Measurements from ENCODE around the gene OR4D2.

OR4D2 gene

DNA sequence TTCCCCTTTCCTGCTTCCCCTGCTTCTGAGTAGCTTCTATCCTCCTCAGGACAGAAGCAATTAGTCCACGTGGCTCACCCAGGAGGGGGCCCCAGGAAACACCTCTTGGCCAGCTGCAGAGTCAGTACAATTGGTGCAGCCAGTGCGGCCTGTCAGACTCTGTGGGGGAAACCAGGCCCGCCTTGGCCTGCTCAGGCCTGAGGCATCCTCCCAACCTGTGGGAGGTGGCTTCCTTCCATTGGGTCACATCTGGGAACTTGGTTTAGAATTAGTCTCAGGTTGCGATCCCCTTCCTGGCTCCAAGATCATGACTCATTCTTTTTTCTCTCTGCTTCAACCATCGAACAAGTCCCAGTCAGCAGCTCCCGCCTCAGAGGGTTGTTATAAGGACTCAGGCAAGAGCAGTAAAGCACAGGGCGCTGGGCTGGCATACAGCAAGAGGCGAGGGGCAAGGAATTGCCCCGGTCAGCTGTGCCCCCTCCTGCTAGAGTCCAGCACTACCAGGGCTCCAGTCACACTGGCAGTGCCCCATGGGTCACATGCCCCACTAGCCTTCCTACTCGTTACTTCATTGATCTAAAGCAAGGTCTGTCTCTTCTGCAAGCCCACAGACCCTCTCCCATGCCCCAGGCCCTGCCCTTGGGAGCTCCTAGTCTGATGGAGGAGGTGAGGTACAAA is 17.7 kb downstream of the OR4D2 start:
- CTCF ChIA-PET = interaction anchor here (0.7 to 1.2 kb wide), 2 partner anchors 12 to 28 kb away, joined by 3 read pairs; no protein-coding TSS in a partner anchor
- DNase-seq (ENCODE audit: low spot score) = peak; percentile 91

DNA sequence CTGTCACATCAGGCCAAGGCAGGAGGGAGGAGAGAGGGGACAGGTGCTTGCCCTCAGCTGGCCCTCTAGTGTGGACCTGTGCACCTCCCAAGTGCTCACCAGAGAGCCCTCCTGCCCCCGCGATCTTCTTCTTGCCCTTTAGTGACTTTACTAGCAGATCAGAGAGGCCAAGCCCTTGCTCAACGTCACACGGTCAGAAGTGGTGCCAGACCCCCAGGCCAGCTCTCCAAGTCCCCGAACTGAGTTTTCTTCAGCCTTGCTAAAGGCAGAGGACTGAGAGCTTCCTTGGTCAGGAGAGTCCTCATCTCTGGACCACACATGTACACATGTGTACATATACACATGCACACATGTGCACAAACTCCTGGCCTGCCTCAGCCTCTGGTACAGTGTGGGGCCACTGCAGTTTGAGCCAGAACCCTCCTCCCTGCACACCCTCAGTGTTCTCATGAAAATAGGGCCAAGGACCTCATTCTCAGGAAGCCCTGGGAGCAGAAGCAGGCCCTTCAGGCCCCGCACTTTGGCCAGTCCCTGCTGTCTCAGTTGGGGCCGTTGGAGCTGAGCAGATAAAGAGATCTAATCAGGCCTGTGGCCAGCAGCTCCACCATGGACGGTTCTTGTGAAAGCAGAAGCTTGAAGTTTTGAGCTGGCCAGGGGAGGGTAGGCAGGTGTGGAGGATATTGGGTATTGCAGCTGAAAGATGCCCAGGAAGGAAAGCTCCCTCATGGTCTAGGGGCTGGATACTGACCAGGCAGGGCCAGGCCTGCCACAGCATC is 18.4 kb downstream of the OR4D2 start:
- DNase-seq (ENCODE audit: low spot score) = no peak
- TF ChIP-seq, protein P1, sequence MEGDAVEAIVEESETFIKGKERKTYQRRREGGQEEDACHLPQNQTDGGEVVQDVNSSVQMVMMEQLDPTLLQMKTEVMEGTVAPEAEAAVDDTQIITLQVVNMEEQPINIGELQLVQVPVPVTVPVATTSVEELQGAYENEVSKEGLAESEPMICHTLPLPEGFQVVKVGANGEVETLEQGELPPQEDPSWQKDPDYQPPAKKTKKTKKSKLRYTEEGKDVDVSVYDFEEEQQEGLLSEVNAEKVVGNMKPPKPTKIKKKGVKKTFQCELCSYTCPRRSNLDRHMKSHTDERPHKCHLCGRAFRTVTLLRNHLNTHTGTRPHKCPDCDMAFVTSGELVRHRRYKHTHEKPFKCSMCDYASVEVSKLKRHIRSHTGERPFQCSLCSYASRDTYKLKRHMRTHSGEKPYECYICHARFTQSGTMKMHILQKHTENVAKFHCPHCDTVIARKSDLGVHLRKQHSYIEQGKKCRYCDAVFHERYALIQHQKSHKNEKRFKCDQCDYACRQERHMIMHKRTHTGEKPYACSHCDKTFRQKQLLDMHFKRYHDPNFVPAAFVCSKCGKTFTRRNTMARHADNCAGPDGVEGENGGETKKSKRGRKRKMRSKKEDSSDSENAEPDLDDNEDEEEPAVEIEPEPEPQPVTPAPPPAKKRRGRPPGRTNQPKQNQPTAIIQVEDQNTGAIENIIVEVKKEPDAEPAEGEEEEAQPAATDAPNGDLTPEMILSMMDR (conservative IDR thresholded peaks at IDR 0.05; ENCODE audit: low read depth) = no peak
- ChIA-PET POLR2A (ENCODE audit: low non-redundant PET) (no interaction called here), CTCF (no interaction called here)
- H3K27ac ChIP-seq = peak overlapping the region; percentile 74

More for the DNA sequence above, 17.7 kb downstream of the OR4D2 start:
- H3K27ac ChIP-seq = peak overlapping the region; percentile 74
- POLR2A ChIA-PET (ENCODE audit: low non-redundant PET) = no interaction called here
- TF ChIP-seq, protein P1 (conservative IDR thresholded peaks at IDR 0.05; ENCODE audit: low read depth) = no peak

- no peak overlapping the region for H3K27ac ChIP-seq
- TF ChIP-seq, protein P1 (conservative IDR thresholded peaks at IDR 0.05; ENCODE audit: low read depth) = no peak
- CTCF ChIA-PET = no interaction called here
- POLR2A ChIA-PET (ENCODE audit: low non-redundant PET) = no interaction called here
- DNase-seq (ENCODE audit: low spot score) = no peak
These were observed 19.8 kb downstream of the OR4D2 start for GRCh38 chr17:58186591-58186990.

GRCh38 chr17:58187063-58187462 is 20.3 kb downstream of the OR4D2 start:
- no peak for DNase-seq (ENCODE audit: low spot score)
- TF ChIP-seq, protein P1 (conservative IDR thresholded peaks at IDR 0.05; ENCODE audit: low read depth) = no peak
- CTCF ChIA-PET = no interaction called here
- POLR2A ChIA-PET (ENCODE audit: low non-redundant PET) = no interaction called here
- H3K27ac ChIP-seq = no peak overlapping the region

DNA sequence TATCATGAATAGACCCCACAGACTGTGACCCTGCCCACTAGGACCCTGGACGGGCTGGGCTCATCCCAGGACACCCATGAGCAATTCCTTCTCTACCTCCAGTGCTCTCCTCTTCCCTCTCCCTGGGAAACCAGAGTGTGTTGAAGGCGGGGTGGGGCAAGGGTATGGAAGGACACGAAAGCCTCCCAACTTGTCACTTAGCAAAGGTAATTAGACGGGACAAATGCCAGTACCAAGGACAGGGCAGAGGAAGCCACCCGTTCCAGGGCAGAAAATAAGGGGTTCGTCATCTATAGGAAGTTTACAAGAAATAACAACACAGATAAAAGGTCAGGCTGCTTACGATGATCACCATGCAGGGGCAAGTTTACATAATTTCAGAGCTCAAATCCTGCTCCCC is 20.9 kb downstream of the OR4D2 start:
- CTCF ChIA-PET = no interaction called here
- no peak for DNase-seq (ENCODE audit: low spot score)
- TF ChIP-seq, protein P1 (conservative IDR thresholded peaks at IDR 0.05; ENCODE audit: low read depth) = no peak
- H3K27ac ChIP-seq = no peak overlapping the region
- POLR2A ChIA-PET (ENCODE audit: low non-redundant PET) = no interaction called here

DNA sequence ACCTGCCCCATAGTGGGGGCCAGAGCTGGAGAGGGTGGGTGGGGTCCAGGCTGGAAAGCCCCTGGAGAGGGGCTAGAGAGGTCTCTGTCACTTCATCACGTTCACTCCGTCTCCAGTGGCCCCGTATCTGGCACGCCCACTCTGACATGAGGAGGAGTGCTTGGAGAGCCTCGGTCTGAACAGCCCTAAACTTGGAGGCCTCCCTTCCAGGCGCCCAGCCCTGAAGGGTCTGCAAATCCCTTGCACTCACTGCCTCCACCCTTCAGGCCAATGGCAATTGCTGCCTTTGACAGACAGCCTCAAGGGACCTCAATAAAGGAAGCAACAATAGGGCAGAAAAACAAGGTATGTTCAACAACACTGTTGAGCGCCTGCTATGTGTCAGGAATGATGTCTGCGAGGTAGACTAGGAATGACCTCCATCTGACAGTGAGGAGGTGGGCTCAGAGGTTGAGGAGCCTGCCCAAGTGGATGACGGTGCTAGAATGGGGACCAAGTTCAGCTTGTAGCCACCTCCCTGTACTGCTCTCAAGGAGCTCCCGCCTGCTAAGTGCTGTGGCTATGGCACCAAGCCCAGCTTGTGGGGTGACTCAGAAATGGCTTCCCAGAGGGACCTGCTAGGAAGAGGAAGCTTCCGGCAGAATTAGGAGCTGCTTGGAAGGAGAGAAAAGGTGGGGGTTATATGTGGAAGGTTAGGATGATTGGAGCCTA is 22.8 kb downstream of the OR4D2 start:
- TF ChIP-seq, protein P1 (conservative IDR thresholded peaks at IDR 0.05; ENCODE audit: low read depth) = no peak
- ChIA-PET POLR2A (ENCODE audit: low non-redundant PET) (no interaction called here), CTCF (interaction anchor here (0.6 to 1.0 kb wide), 2 partner anchors 8 to 9 kb away, joined by 3 read pairs; no protein-coding TSS in a partner anchor)
- DNase-seq (ENCODE audit: low spot score) = peak; percentile 88
- no peak overlapping the region for H3K27ac ChIP-seq

All from RWPE1 (cell line).